HFFc6 (cell line): ENCODE data around the gene TPBGL. TPM values are rescaled to one million over a fixed set of nuclear protein-coding genes. Genes with fewer than 3 reads are reported as not detected.

Experiments used
- DNase-seq: peaks from one replicate; pipeline ENCODE4 v3.0.0-alpha.2; 2018
- H3K27ac Mint-ChIP-seq: 2 replicates; pipeline ENCODE4 v1.8.0; 2020; ENCODE audit warnings: mild to moderate bottlenecking, mixed read lengths
- H3K27me3 Mint-ChIP-seq: 2 replicates; pipeline ENCODE4 v1.8.0; 2021; ENCODE audit warnings: mild to moderate bottlenecking, moderate library complexity, mixed read lengths; ENCODE audit not compliant: insufficient read depth
- H3K36me3 Mint-ChIP-seq: 2 replicates; pipeline ENCODE4 v1.8.0; 2021; ENCODE audit warnings: low read depth, mixed read lengths
- H3K4me1 Mint-ChIP-seq: 2 replicates; pipeline ENCODE4 v1.8.0; 2020; ENCODE audit warnings: low read depth, mixed read lengths
- H3K4me3 Mint-ChIP-seq: 2 replicates; pipeline ENCODE4 v1.8.0; 2020; ENCODE audit warnings: mild to moderate bottlenecking, moderate library complexity, mixed read lengths
- H3K9me3 Mint-ChIP-seq: 2 replicates; pipeline ENCODE4 v1.8.0; 2020; ENCODE audit warnings: mild to moderate bottlenecking, mixed read lengths
- CTCF ChIP-seq: fragments of 200-600 bp; sonication (generic); IDR thresholded peaks from 2 replicates; pipeline ENCODE4 v1.5.0; 2021; ENCODE audit warnings: antibody characterized with exemption, mild to moderate bottlenecking
- total RNA-seq, 6 experiments: library from RNA; stranded (reverse); fragmentation: NEBNext Ultra II Directional; extraction: Animal tissue kit (Norgen Biotek cat#: 25700); gene quantifications; 2 replicates in 1 of 6; 3 replicates in 5 of 6; pipeline ENCODE4 v1.2.3, GENCODE V29; 2021

TPBGL gene
- total RNA-seq, 6 experiments from 2014 or later, result not detected

GRCh38 chr11:75195167-75195962 is 45.2 kb upstream of the TPBGL start:
- Mint-ChIP-seq H3K9me3 (no peaks in the 10 kb centered on the region), H3K4me3 (no peak overlapping the region), H3K27ac (no peak overlapping the region), H3K4me1 (no peaks in the 10 kb centered on the region), H3K27me3 (peaks cover 59% of the 10 kb centered on the region), H3K36me3 (no peaks in the 10 kb centered on the region)
- no peak for DNase-seq
- no peak for TF ChIP-seq CTCF

GRCh38 chr11:75196426-75196825 is 44.1 kb upstream of the TPBGL start:
- no peaks in the 10 kb centered on the region for H3K36me3 Mint-ChIP-seq
- H3K4me3 Mint-ChIP-seq, result no peak overlapping the region
- no peak for DNase-seq
- TF ChIP-seq CTCF, result no peak
- no peak overlapping the region for H3K27ac Mint-ChIP-seq
- H3K9me3 Mint-ChIP-seq, result no peaks in the 10 kb centered on the region
- no peaks in the 10 kb centered on the region for H3K4me1 Mint-ChIP-seq
- H3K27me3 Mint-ChIP-seq, result peaks cover 57% of the 10 kb centered on the region

- no peaks in the 10 kb centered on the region for H3K4me1 Mint-ChIP-seq
- no peaks in the 10 kb centered on the region for H3K9me3 Mint-ChIP-seq
- no peaks in the 10 kb centered on the region for H3K36me3 Mint-ChIP-seq
- no peak overlapping the region for H3K27ac Mint-ChIP-seq
- H3K4me3 Mint-ChIP-seq, result no peak overlapping the region
- no peak for TF ChIP-seq CTCF
- H3K27me3 Mint-ChIP-seq, result peaks cover 54% of the 10 kb centered on the region
- DNase-seq, result no peak
Measured at GRCh38 chr11:75197512-75198277, 42.9 kb upstream of the TPBGL start.

GRCh38 chr11:75198278-75198973 is 42.1 kb upstream of the TPBGL start:
- TF ChIP-seq CTCF, result no peak
- Mint-ChIP-seq H3K4me1 (no peaks in the 10 kb centered on the region), H3K27me3 (peaks cover 47% of the 10 kb centered on the region), H3K9me3 (no peaks in the 10 kb centered on the region), H3K4me3 (no peak overlapping the region), H3K36me3 (no peaks in the 10 kb centered on the region), H3K27ac (no peak overlapping the region)
- DNase-seq, result no peak

- Mint-ChIP-seq H3K27me3 (peaks cover 49% of the 10 kb centered on the region), H3K4me1 (no peaks in the 10 kb centered on the region), H3K27ac (no peak overlapping the region), H3K9me3 (no peaks in the 10 kb centered on the region), H3K4me3 (no peak overlapping the region), H3K36me3 (no peaks in the 10 kb centered on the region)
- TF ChIP-seq CTCF, result no peak
- no peak for DNase-seq
Measured at GRCh38 chr11:75199412-75199955, 41.1 kb upstream of the TPBGL start.
